Measurements from ENCODE around the gene TMC1.

Gene TMC1

DNA sequence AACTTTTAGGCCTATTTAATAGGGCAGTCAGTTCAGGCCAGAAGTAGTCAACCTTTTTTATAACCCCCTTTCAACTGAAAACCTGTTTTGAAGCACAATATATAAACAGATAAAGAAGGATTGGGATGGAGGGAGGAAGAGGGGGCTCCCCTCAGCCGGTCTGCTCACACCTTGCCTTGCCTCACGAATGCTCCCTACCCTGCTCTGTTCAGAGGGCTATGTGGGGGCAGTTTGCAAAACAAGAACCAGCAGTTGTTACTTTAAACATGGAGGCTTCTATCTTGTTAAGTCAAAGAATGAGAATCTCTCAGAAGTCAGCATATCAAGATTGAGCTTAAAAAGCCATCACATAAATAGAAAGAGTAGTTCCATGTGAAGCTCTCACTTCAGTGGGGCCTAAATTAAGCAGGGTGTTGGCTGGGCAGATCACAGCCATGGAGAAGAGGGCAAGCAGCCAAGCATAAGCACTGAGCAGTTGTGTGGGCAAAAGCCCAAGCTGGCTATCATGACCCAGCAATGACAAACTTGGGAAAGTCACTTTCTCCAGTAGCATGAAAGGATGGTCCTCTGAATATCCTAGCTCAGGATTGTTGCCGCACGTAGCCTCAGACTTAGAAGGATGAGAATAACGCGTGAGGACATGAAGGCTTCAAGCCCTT is 360.8 kb downstream of the TMC1 start:
- no peak for DNase-seq

DNA sequence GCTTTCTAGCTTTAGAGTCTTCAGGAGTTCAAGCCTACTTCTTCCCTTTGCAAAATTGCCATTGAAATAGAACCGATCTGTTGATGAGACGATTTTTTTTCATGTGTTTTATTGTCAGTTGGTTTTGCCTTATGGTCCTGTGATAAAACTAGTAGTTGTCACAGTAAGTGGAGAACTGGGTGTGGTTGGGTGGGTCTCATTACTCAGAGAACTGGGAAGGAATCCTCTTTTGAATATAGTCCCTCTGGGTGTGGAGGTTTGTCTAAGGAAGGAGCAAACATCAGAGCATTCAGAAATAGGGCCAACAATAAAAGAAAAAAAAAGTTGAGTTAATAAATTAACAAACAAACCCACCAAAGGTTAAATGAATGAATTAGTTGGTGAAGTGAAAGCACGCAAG is 362.5 kb downstream of the TMC1 start:
- no peak for DNase-seq

- no peak for DNase-seq
Observed at GRCh38 chr9:72884508-72884907, 363.1 kb downstream of the TMC1 start.
